Melanocyte of skin (primary cell): ENCODE results near the gene SULT1C2. TPM values are rescaled to one million over a fixed set of nuclear protein-coding genes. Genes with fewer than 3 reads are reported as not detected.

ENCODE experiments used
- total RNA-seq, 2 donors: library from RNA; depleted of rRNA; stranded (reverse); fragments of >200 nt; gene quantifications; 2 replicates each; pipeline ENCODE4 v1.2.3, GENCODE V29; 2012

The SULT1C2 gene
- 1 to 10 TPM; 3.3 to 9.6 TPM for total RNA-seq

GRCh38 chr2:108288534-108289106 lies at the start of gene SULT1C2:
Gene SULT1C2, plus strand, starts transcription at chr2:108288895. Its CDS starts 4,773 bp downstream, at chr2:108293668.

DNA sequence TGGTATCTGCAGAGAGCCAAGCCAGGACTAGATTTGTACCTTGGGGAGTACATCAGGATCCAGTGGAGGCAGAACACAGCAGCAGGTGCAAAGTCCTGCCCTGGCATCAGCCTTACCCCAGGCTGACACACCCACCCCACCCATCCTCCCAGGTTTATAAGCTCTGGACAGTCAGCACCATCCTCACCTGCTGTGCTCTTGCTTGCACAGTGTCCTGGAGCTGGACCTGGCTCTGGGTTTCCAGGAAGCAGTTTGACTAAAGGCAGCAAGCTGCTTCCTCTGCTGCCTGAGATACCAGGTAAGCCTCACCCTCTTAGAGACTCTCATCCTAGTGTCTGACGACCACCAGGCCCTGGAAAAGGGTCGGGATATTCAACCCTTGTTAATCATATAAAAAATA lies 48.9 kb upstream of the SULT1C2 start, which contains the start of gene SULT1C3:
TSS of gene SULT1C3 (plus strand) at position 183 of the 400 bp plus-strand sequence. CDS start 7,227 bp downstream, outside the sequence.

Other genes with a start within 250 kb of the SULT1C2 start
- gene SULT1C3, start 48.9 kb upstream of the SULT1C2 start, total RNA-seq: not detected
- under 1 TPM in 1 of 2 donors, not detected in 1; 0.33 TPM for gene SULT1C4, start 89.1 kb downstream of the SULT1C2 start, total RNA-seq
- 10 to 100 TPM; 11.7 to 16.9 TPM for gene GCC2, start 160.3 kb downstream of the SULT1C2 start, total RNA-seq
- gene LIMS1, start 245.6 kb downstream of the SULT1C2 start, total RNA-seq: 10 to 100 TPM; 21.3 to 31.0 TPM